K562 (cell line): Measurements from ENCODE around the gene ATG7. TPM values are rescaled to one million over a fixed set of nuclear protein-coding genes. Genes with fewer than 3 reads are reported as not detected.

ENCODE experiments used
- ARHGAP35 ChIP-seq: fragments of 450-650 bp; IDR thresholded peaks from 2 replicates; pipeline ENCODE4 v1.6.1; 2018; ENCODE audit not compliant: partially characterized antibody
- CREB1 ChIP-seq, 2 experiments: sonication (generic) in 1 of 2; formaldehyde crosslinking in 1 of 2; IDR thresholded peaks; 2 replicates each; pipeline versions ENCODE4 v1.6.1 to v1.8.0; 2012 to 2022; ENCODE audit warnings: inconsistent platforms in 1 of 2, mild to moderate bottlenecking in 1 of 2, missing genetic modification reagents in 1 of 2, moderate library complexity in 1 of 2
- CXXC5 ChIP-seq: fragments of 250-450 bp; sonication (Bioruptor Pico); IDR thresholded peaks from 2 replicates; pipeline ENCODE4 v1.8.0; 2022; ENCODE audit warnings: inconsistent platforms, mild to moderate bottlenecking, moderate library complexity
- DNMT1 ChIP-seq: fragments of 450-650 bp; IDR thresholded peaks from 2 replicates; pipeline ENCODE4 v1.6.1; 2016; ENCODE audit warnings: antibody characterized with exemption, mild to moderate bottlenecking
- ELF4 ChIP-seq: fragments of 450-650 bp; formaldehyde crosslinking; IDR thresholded peaks from 2 replicates; pipeline ENCODE4 v1.4.0; 2022; ENCODE audit warnings: missing genetic modification characterization
- KDM2B ChIP-seq: fragments of 250-450 bp; sonication (Bioruptor Pico); IDR thresholded peaks from 2 replicates; pipeline ENCODE4 v1.8.0; 2021; ENCODE audit warnings: mild to moderate bottlenecking, moderate library complexity
- MBD2 ChIP-seq: sonication (generic); IDR thresholded peaks from 2 replicates; pipeline ENCODE4 v1.6.1; 2016; ENCODE audit warnings: low read depth, borderline replicate concordance
- OTX1 ChIP-seq: fragments of 450-650 bp; formaldehyde crosslinking; IDR thresholded peaks from 2 replicates; pipeline ENCODE4 v1.4.0; 2022; ENCODE audit warnings: mild to moderate bottlenecking
- PKNOX1 ChIP-seq: fragments of 450-650 bp; IDR thresholded peaks from 2 replicates; pipeline ENCODE4 v1.6.1; 2016
- POLR2AphosphoS2 ChIP-seq: IDR thresholded peaks from 2 replicates; pipeline ENCODE4 v1.6.1; 2012; ENCODE audit warnings: low read length, improper control_type of control experiment
- POLR3A ChIP-seq: IDR thresholded peaks from 2 replicates; pipeline ENCODE4 v1.6.1; 2011; ENCODE audit warnings: borderline replicate concordance, mild to moderate bottlenecking, moderate library complexity; ENCODE audit not compliant: insufficient read length, insufficient read depth; ENCODE audit errors: extremely low read depth
- POLR3G ChIP-seq: IDR thresholded peaks from 2 replicates; pipeline ENCODE4 v1.6.1; 2011; ENCODE audit not compliant: insufficient read length, insufficient replicate concordance; ENCODE audit errors: extremely low read depth
- STAT5A ChIP-seq: IDR thresholded peaks from 2 replicates; pipeline ENCODE4 v1.6.1; 2012; ENCODE audit warnings: low read length, inconsistent platforms, borderline replicate concordance
- STAT6 ChIP-seq: sonication (generic); formaldehyde crosslinking; IDR thresholded peaks from 2 replicates; pipeline ENCODE4 v1.8.1; 2023; ENCODE audit warnings: mild to moderate bottlenecking, missing genetic modification reagents
- TCFL5 ChIP-seq: fragments of 250-450 bp; sonication (Bioruptor Pico); conservative IDR thresholded peaks from 2 replicates; pipeline ENCODE4 v1.6.1; 2021; ENCODE audit warnings: mild to moderate bottlenecking, moderate library complexity, matching md5 sums
- TOE1 ChIP-seq, 2 experiments: fragments of 450-650 bp in 1 of 2; sonication (generic) in 1 of 2; formaldehyde crosslinking in 1 of 2; IDR thresholded peaks; 2 replicates each; pipeline versions ENCODE4 v1.7.1 to v1.8.0; 2016 to 2022; ENCODE audit warnings: borderline replicate concordance in 2 of 2, mild to moderate bottlenecking in 2 of 2, antibody characterized with exemption in 1 of 2, inconsistent platforms in 1 of 2, low read depth in 1 of 2, missing genetic modification reagents in 1 of 2, moderate library complexity in 1 of 2
- ZBTB8A ChIP-seq: fragments of 450-650 bp; IDR thresholded peaks from 2 replicates; pipeline ENCODE4 v1.6.1; 2018; ENCODE audit warnings: mild to moderate bottlenecking, moderate library complexity; ENCODE audit not compliant: partially characterized antibody
- polyA plus RNA-seq, 8 experiments: library from polyadenylated mRNA; depleted of rRNA in 4 of 8; stranded (reverse) in 5 of 8; unstranded in 3 of 8; fragments of >200 nt; fragmentation: Nextera tagmentation in 2 of 8; fragmentation: Illumina TruSeq in 1 of 8; extraction: Ambion mirVana in 2 of 8; extraction: Trizol in 1 of 8; gene quantifications; 2 replicates each; pipeline versions ENCODE4 v1.2.1 to v1.2.3, GENCODE V29; 2011 to 2014; ENCODE audit warnings: inconsistent platforms in 1 of 8, missing spikeins in 1 of 8
- total RNA-seq, 7 experiments: library from RNA; depleted of rRNA in 6 of 7; stranded (reverse); fragments of >200 nt in 6 of 7; fragmentation: Illumina TruSeq in 2 of 7; extraction: Trizol in 2 of 7; gene quantifications; 2 replicates each; pipeline versions ENCODE4 v1.2.1 to v1.2.3, GENCODE V29; 2011 to 2021; ENCODE audit warnings: low replicate concordance in 1 of 7
- TF ChIP-seq, protein P1 (sequence below): conservative IDR thresholded peaks from 2 replicates; pipeline ENCODE4 v1.6.1; 2011; ENCODE audit warnings: low read depth, mild to moderate bottlenecking, low read length; ENCODE audit not compliant: control insufficient read depth
- TF ChIP-seq, protein P2 (sequence below): sonication (generic); formaldehyde crosslinking; IDR thresholded peaks from 2 replicates; pipeline ENCODE4 v1.8.1; 2022; ENCODE audit warnings: missing genetic modification reagents

The ATG7 gene
- total and polyA plus RNA-seq, 9 of the 15 experiments (the other 6 are each of a cell fraction or from before 2014, with no cell fraction given), result 18.3 to 45.3 (median 33.6) TPM

GRCh38 chr3:11509173-11510000 is 237.2 kb downstream of the ATG7 start (continued):
- TF ChIP-seq ARHGAP35 (no peak), ELF4 (CRISPR knock-in tag) (no peak), CXXC5 (CRISPR knock-in tag) (peak; percentile 56), TOE1 (IDR thresholded peaks at IDR 0.05; ENCODE audit: borderline replicate concordance) (0 out of 2 replicates have a peak, but pooled peaks have one; percentile 22), TOE1 (CRISPR knock-in tag; IDR thresholded peaks at IDR 0.05; ENCODE audit: borderline replicate concordance, low read depth) (no peak), KDM2B (no peak), ZBTB8A (no peak), POLR2AphosphoS2 (no peak), DNMT1 (no peak), STAT5A (no peak), POLR3G (no peak), STAT6 (CRISPR knock-in tag) (no peak), CREB1 (IDR thresholded peaks at IDR 0.05) (no peak), CREB1 (CRISPR knock-in tag; IDR thresholded peaks at IDR 0.05) (no peak), POLR3A (no peak), PKNOX1 (peak; percentile 35; the same call in 1 of the 2 replicates), OTX1 (CRISPR knock-in tag) (no peak), TCFL5 (CRISPR knock-in tag) (no peak), MBD2 (no peak)
- TF ChIP-seq, protein P1, sequence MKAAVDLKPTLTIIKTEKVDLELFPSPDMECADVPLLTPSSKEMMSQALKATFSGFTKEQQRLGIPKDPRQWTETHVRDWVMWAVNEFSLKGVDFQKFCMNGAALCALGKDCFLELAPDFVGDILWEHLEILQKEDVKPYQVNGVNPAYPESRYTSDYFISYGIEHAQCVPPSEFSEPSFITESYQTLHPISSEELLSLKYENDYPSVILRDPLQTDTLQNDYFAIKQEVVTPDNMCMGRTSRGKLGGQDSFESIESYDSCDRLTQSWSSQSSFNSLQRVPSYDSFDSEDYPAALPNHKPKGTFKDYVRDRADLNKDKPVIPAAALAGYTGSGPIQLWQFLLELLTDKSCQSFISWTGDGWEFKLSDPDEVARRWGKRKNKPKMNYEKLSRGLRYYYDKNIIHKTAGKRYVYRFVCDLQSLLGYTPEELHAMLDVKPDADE, result no peak
- TF ChIP-seq, protein P2, sequence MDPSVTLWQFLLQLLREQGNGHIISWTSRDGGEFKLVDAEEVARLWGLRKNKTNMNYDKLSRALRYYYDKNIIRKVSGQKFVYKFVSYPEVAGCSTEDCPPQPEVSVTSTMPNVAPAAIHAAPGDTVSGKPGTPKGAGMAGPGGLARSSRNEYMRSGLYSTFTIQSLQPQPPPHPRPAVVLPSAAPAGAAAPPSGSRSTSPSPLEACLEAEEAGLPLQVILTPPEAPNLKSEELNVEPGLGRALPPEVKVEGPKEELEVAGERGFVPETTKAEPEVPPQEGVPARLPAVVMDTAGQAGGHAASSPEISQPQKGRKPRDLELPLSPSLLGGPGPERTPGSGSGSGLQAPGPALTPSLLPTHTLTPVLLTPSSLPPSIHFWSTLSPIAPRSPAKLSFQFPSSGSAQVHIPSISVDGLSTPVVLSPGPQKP (CRISPR knock-in tag), result no peak
